ENCODE measurements around the gene MAPK7. TPM values are rescaled to one million over a fixed set of nuclear protein-coding genes. Genes with fewer than 3 reads are reported as not detected.

Gene MAPK7
- total RNA-seq, 3 donors from 2014 or later: 10.9 to 12.7 (median 12.1) TPM

- no peak overlapping the region for H3K4me3 Mint-ChIP-seq
- ATAC-seq: no peak
Observed at GRCh38 chr17:19363460-19364035, 14.8 kb upstream of the MAPK7 start.

GRCh38 chr17:19364699-19365498 lies 13.4 kb upstream of the MAPK7 start:
- Mint-ChIP-seq H3K9me3 (no peaks in the 10 kb centered on the region), H3K4me1 (ENCODE audit: low read depth) (peaks cover 21% of the 10 kb centered on the region), H3K4me3 (no peak overlapping the region), H3K36me3 (ENCODE audit: insufficient read depth) (no peaks in the 10 kb centered on the region), H3K27me3 (ENCODE audit: low read depth) (peaks cover 5% of the 10 kb centered on the region)
- DNase-seq (no peak), ATAC-seq (no peak)

More at GRCh38 chr17:19363460-19364035, 14.8 kb upstream of the MAPK7 start:
- peaks cover 15% of the 10 kb centered on the region for H3K27me3 Mint-ChIP-seq (ENCODE audit: low read depth)
- H3K9me3 Mint-ChIP-seq: no peaks in the 10 kb centered on the region
- no peak for DNase-seq
- no peaks in the 10 kb centered on the region for H3K36me3 Mint-ChIP-seq (ENCODE audit: insufficient read depth)
- peaks cover 8% of the 10 kb centered on the region for H3K4me1 Mint-ChIP-seq (ENCODE audit: low read depth)

GRCh38 chr17:19365499-19365817 lies 12.8 kb upstream of the MAPK7 start:
- Mint-ChIP-seq H3K9me3 (no peaks in the 10 kb centered on the region), H3K4me3 (no peak overlapping the region), H3K4me1 (ENCODE audit: low read depth) (peaks cover 26% of the 10 kb centered on the region), H3K36me3 (ENCODE audit: insufficient read depth) (no peaks in the 10 kb centered on the region), H3K27me3 (ENCODE audit: low read depth) (peaks cover 4% of the 10 kb centered on the region)
- ATAC-seq (no peak), DNase-seq (no peak)

- no peak for DNase-seq
- no peaks in the 10 kb centered on the region for H3K36me3 Mint-ChIP-seq (ENCODE audit: insufficient read depth)
- no peaks in the 10 kb centered on the region for H3K27me3 Mint-ChIP-seq (ENCODE audit: low read depth)
- no peaks in the 10 kb centered on the region for H3K9me3 Mint-ChIP-seq
- H3K4me3 Mint-ChIP-seq: no peak overlapping the region
- peaks cover 32% of the 10 kb centered on the region for H3K4me1 Mint-ChIP-seq (ENCODE audit: low read depth)
- no peak for ATAC-seq
Observed at GRCh38 chr17:19365833-19366636, 12.3 kb upstream of the MAPK7 start.

- H3K9me3 Mint-ChIP-seq: no peaks in the 10 kb centered on the region
- peaks cover 35% of the 10 kb centered on the region for H3K4me1 Mint-ChIP-seq (ENCODE audit: low read depth)
- no peak overlapping the region for H3K4me3 Mint-ChIP-seq
- no peak for DNase-seq
- no peaks in the 10 kb centered on the region for H3K36me3 Mint-ChIP-seq (ENCODE audit: insufficient read depth)
- H3K27me3 Mint-ChIP-seq (ENCODE audit: low read depth): no peaks in the 10 kb centered on the region
- no peak for ATAC-seq
Observed at GRCh38 chr17:19366637-19366972, 11.7 kb upstream of the MAPK7 start.

GRCh38 chr17:19368229-19368628 lies 10.1 kb upstream of the MAPK7 start:
- no peak for ATAC-seq
- Mint-ChIP-seq H3K27me3 (ENCODE audit: low read depth) (no peaks in the 10 kb centered on the region), H3K36me3 (ENCODE audit: insufficient read depth) (no peaks in the 10 kb centered on the region), H3K9me3 (no peaks in the 10 kb centered on the region), H3K4me3 (no peak overlapping the region), H3K4me1 (ENCODE audit: low read depth) (peaks cover 40% of the 10 kb centered on the region)
- no peak for DNase-seq

GRCh38 chr17:19369107-19369778 lies 9.1 kb upstream of the MAPK7 start:
- peaks cover 40% of the 10 kb centered on the region for H3K4me1 Mint-ChIP-seq (ENCODE audit: low read depth)
- DNase-seq (no peak), ATAC-seq (no peak)
- no peaks in the 10 kb centered on the region for H3K27me3 Mint-ChIP-seq (ENCODE audit: low read depth)
- no peaks in the 10 kb centered on the region for H3K36me3 Mint-ChIP-seq (ENCODE audit: insufficient read depth)
- no peak overlapping the region for H3K4me3 Mint-ChIP-seq
- no peaks in the 10 kb centered on the region for H3K9me3 Mint-ChIP-seq

- Mint-ChIP-seq H3K4me1 (ENCODE audit: low read depth) (peaks cover 40% of the 10 kb centered on the region), H3K27me3 (ENCODE audit: low read depth) (no peaks in the 10 kb centered on the region), H3K4me3 (no peak overlapping the region), H3K9me3 (no peaks in the 10 kb centered on the region), H3K36me3 (ENCODE audit: insufficient read depth) (no peaks in the 10 kb centered on the region)
- DNase-seq: no peak
- ATAC-seq: peak; percentile 37 to 63
Observed at GRCh38 chr17:19369846-19370492, 8.3 kb upstream of the MAPK7 start.

GRCh38 chr17:19370493-19370960 lies 7.8 kb upstream of the MAPK7 start:
- Mint-ChIP-seq H3K4me3 (no peak overlapping the region), H3K27me3 (ENCODE audit: low read depth) (no peaks in the 10 kb centered on the region), H3K36me3 (ENCODE audit: insufficient read depth) (no peaks in the 10 kb centered on the region), H3K4me1 (ENCODE audit: low read depth) (peaks cover 40% of the 10 kb centered on the region), H3K9me3 (no peaks in the 10 kb centered on the region)
- peak; percentile 33 to 53 for ATAC-seq
- DNase-seq: no peak

GRCh38 chr17:19371259-19372010 lies 6.9 kb upstream of the MAPK7 start:
- H3K36me3 Mint-ChIP-seq (ENCODE audit: insufficient read depth): no peaks in the 10 kb centered on the region
- no peaks in the 10 kb centered on the region for H3K9me3 Mint-ChIP-seq
- peaks cover 40% of the 10 kb centered on the region for H3K4me1 Mint-ChIP-seq (ENCODE audit: low read depth)
- H3K4me3 Mint-ChIP-seq: no peak overlapping the region
- no peak for ATAC-seq
- H3K27me3 Mint-ChIP-seq (ENCODE audit: low read depth): no peaks in the 10 kb centered on the region
- DNase-seq: no peak

- Mint-ChIP-seq H3K27me3 (ENCODE audit: low read depth) (no peaks in the 10 kb centered on the region), H3K4me3 (no peak overlapping the region), H3K4me1 (ENCODE audit: low read depth) (peaks cover 43% of the 10 kb centered on the region), H3K9me3 (no peaks in the 10 kb centered on the region), H3K36me3 (ENCODE audit: insufficient read depth) (no peaks in the 10 kb centered on the region)
- DNase-seq (no peak), ATAC-seq (no peak)
Observed at GRCh38 chr17:19372011-19372370, 6.3 kb upstream of the MAPK7 start.

GRCh38 chr17:19372439-19372838 lies 5.9 kb upstream of the MAPK7 start:
- no peak for DNase-seq
- Mint-ChIP-seq H3K9me3 (no peaks in the 10 kb centered on the region), H3K4me3 (no peak overlapping the region), H3K27me3 (ENCODE audit: low read depth) (no peaks in the 10 kb centered on the region), H3K4me1 (ENCODE audit: low read depth) (peaks cover 48% of the 10 kb centered on the region), H3K36me3 (ENCODE audit: insufficient read depth) (no peaks in the 10 kb centered on the region)
- ATAC-seq: no peak

GRCh38 chr17:19372866-19373504 lies 5.3 kb upstream of the MAPK7 start:
- DNase-seq (no peak), ATAC-seq (no peak)
- Mint-ChIP-seq H3K9me3 (no peaks in the 10 kb centered on the region), H3K36me3 (ENCODE audit: insufficient read depth) (no peaks in the 10 kb centered on the region), H3K4me3 (no peak overlapping the region), H3K27me3 (ENCODE audit: low read depth) (no peaks in the 10 kb centered on the region), H3K4me1 (ENCODE audit: low read depth) (peaks cover 48% of the 10 kb centered on the region)

Data from activated T-cell treated with anti-CD3 and anti-CD28 coated beads, Interleukin-2, amount 50 U/mL, for 4 hours (primary cell).